Fibroblast of lung (primary cell): ENCODE data around the gene TIMELESS.
"Not testable (repeated sequence)": the region's sequence is repeated elsewhere in the genome, so short reads cannot be mapped to it uniquely, and the experiment has no call there.

Experiments
- CTCF ChIP-seq, 2 donors: IDR thresholded peaks in 1 of 2; conservative IDR thresholded peaks in 1 of 2; 1 replicate in 1 of 2; 2 replicates in 1 of 2; pipeline ENCODE4 v1.5.1; 2011 to 2012; ENCODE audit warnings: low read length in 2 of 2, control low read depth in 1 of 2, inconsistent platforms in 1 of 2, low read depth in 1 of 2, mild to moderate bottlenecking in 1 of 2
- EZH2 ChIP-seq: IDR thresholded peaks from 2 replicates; pipeline ENCODE4 v1.5.1; 2012; ENCODE audit warnings: low read length, control low read depth, mild to moderate bottlenecking; ENCODE audit errors: missing control alignments

GRCh38 chr12:56443208-56443607 lies 6.0 kb downstream of the TIMELESS start:
- TF ChIP-seq CTCF (conservative IDR thresholded peaks at IDR 0.05 in 1 of 2, IDR thresholded peaks at IDR 0.05 in 1 of 2; ENCODE audit: low read depth in 1 of 2, low read length in 2 of 2); EZH2: not testable (repeated sequence)
